Endodermal cell (in vitro differentiated cells): ENCODE results near the gene TIAM1. TPM values are rescaled to one million over a fixed set of nuclear protein-coding genes. Genes with fewer than 3 reads are reported as not detected.

Experiments used
- DNase-seq: peaks from one replicate; pipeline ENCODE4 v3.0.0-alpha.2; 2017
- H3K27ac ChIP-seq: 2 replicates; pipeline ENCODE4 v1.5.1; 2013; ENCODE audit warnings: mild to moderate bottlenecking, low read depth, low read length, moderate library complexity
- H3K27me3 ChIP-seq: 2 replicates; pipeline ENCODE4 v1.6.1; 2013; ENCODE audit warnings: mild to moderate bottlenecking, low read length, moderate library complexity; ENCODE audit not compliant: insufficient read depth, control insufficient read depth, poor library complexity, severe bottlenecking
- H3K36me3 ChIP-seq: 2 replicates; pipeline ENCODE4 v1.7.0; 2013; ENCODE audit warnings: mild to moderate bottlenecking, low read length, moderate library complexity; ENCODE audit not compliant: control insufficient read depth, insufficient read depth
- H3K4me1 ChIP-seq: one replicate; pipeline ENCODE4 v1.7.0; 2013; ENCODE audit warnings: low read length; ENCODE audit not compliant: control insufficient read depth, insufficient read depth
- H3K4me3 ChIP-seq: 2 replicates; pipeline ENCODE4 v1.5.1; 2013; ENCODE audit warnings: mild to moderate bottlenecking, low read length, moderate library complexity
- H3K9ac ChIP-seq: 2 replicates; pipeline ENCODE4 v1.6.1; 2013; ENCODE audit warnings: mild to moderate bottlenecking, low read length, moderate library complexity; ENCODE audit not compliant: poor library complexity, severe bottlenecking; ENCODE audit errors: extremely low read depth
- H3K9me3 ChIP-seq: 2 replicates; pipeline ENCODE4 v1.6.1; 2013; ENCODE audit warnings: mild to moderate bottlenecking, low read length, moderate library complexity; ENCODE audit not compliant: control insufficient read depth
- H3K27ac Mint-ChIP-seq: 2 replicates; pipeline ENCODE4 v1.8.0; 2020; ENCODE audit warnings: mixed read lengths
- H3K27me3 Mint-ChIP-seq: 2 replicates; pipeline ENCODE4 v1.8.0; 2021; ENCODE audit warnings: mild to moderate bottlenecking, mixed read lengths; ENCODE audit not compliant: insufficient read depth
- H3K36me3 Mint-ChIP-seq: 2 replicates; pipeline ENCODE4 v1.8.0; 2020; ENCODE audit warnings: low read depth, mixed read lengths
- H3K4me1 Mint-ChIP-seq: 2 replicates; pipeline ENCODE4 v1.8.0; 2020; ENCODE audit warnings: mixed read lengths
- H3K4me3 Mint-ChIP-seq: 2 replicates; pipeline ENCODE4 v1.8.0; 2020; ENCODE audit warnings: mild to moderate bottlenecking, moderate library complexity, mixed read lengths
- H3K9me3 Mint-ChIP-seq: 2 replicates; pipeline ENCODE4 v1.8.0; 2020; ENCODE audit warnings: mild to moderate bottlenecking, mixed read lengths
- WGBS, 2 experiments: methylation state at CpG; one replicate each; pipeline versions ENCODE4 v1.1.5 to v1.1.7; 2013; ENCODE audit warnings: missing lambda C conversion rate in 2 of 2, mixed read lengths in 1 of 2; ENCODE audit not compliant: insufficient coverage in 1 of 2, insufficient read length in 1 of 2; 5-methylcytosine and 5-hydroxymethylcytosine counted together
- total RNA-seq, 2 donors: library from RNA; stranded (reverse); fragmentation: NEBNext Ultra II Directional in 1 of 2; extraction: Animal tissue kit (Norgen Biotek cat#: 25700) in 1 of 2; gene quantifications; 2 replicates in 1 of 2; 3 replicates in 1 of 2; pipeline ENCODE4 v1.2.1, GENCODE V29; 2021
- TF ChIP-seq, protein P1 (sequence below): fragments of 200-600 bp; sonication (generic); conservative IDR thresholded peaks from 2 replicates; pipeline ENCODE4 v1.5.0; 2021; ENCODE audit warnings: antibody characterized with exemption, mild to moderate bottlenecking

The TIAM1 gene
- total RNA-seq, 2 donors from 2014 or later: 29.4 to 33.3 TPM

- Mint-ChIP-seq H3K36me3 (peaks cover 8% of the 10 kb centered on the region), H3K9me3 (peaks cover 26% of the 10 kb centered on the region), H3K4me1 (peaks cover 24% of the 10 kb centered on the region), H3K27ac (no peak overlapping the region), H3K4me3 (no peak overlapping the region), H3K27me3 (no peaks in the 10 kb centered on the region)
- WGBS, 2 experiments: 85 to 89% methylated on average over 3 to 4 of the region's 4 CpGs
- Histone ChIP-seq H3K27me3 (no peaks in the 10 kb centered on the region), H3K9me3 (peaks cover 6% of the 10 kb centered on the region), H3K9ac (no peak overlapping the region), H3K4me3 (no peak overlapping the region), H3K36me3 (no peaks in the 10 kb centered on the region), H3K27ac (no peak overlapping the region), H3K4me1 (peaks cover 7% of the 10 kb centered on the region)
- TF ChIP-seq, protein P1, sequence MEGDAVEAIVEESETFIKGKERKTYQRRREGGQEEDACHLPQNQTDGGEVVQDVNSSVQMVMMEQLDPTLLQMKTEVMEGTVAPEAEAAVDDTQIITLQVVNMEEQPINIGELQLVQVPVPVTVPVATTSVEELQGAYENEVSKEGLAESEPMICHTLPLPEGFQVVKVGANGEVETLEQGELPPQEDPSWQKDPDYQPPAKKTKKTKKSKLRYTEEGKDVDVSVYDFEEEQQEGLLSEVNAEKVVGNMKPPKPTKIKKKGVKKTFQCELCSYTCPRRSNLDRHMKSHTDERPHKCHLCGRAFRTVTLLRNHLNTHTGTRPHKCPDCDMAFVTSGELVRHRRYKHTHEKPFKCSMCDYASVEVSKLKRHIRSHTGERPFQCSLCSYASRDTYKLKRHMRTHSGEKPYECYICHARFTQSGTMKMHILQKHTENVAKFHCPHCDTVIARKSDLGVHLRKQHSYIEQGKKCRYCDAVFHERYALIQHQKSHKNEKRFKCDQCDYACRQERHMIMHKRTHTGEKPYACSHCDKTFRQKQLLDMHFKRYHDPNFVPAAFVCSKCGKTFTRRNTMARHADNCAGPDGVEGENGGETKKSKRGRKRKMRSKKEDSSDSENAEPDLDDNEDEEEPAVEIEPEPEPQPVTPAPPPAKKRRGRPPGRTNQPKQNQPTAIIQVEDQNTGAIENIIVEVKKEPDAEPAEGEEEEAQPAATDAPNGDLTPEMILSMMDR: no peak
- DNase-seq: no peak
Observed at GRCh38 chr21:31110430-31110829, 233.6 kb downstream of the TIAM1 start.

GRCh38 chr21:31107871-31108270 is 236.2 kb downstream of the TIAM1 start:
- DNase-seq: no peak
- Histone ChIP-seq H3K27ac (no peak overlapping the region), H3K36me3 (no peaks in the 10 kb centered on the region), H3K9me3 (peaks cover 6% of the 10 kb centered on the region), H3K4me1 (peaks cover 4% of the 10 kb centered on the region), H3K27me3 (no peaks in the 10 kb centered on the region), H3K9ac (no peak overlapping the region), H3K4me3 (no peak overlapping the region)
- Mint-ChIP-seq H3K27ac (no peak overlapping the region), H3K4me1 (peaks cover 21% of the 10 kb centered on the region), H3K27me3 (no peaks in the 10 kb centered on the region), H3K9me3 (peaks cover 32% of the 10 kb centered on the region), H3K36me3 (peaks cover 10% of the 10 kb centered on the region), H3K4me3 (no peak overlapping the region)
- WGBS, 2 experiments: no CpG with 5 or more reads among the region's 1 CpG
- TF ChIP-seq, protein P1: no peak

GRCh38 chr21:31107176-31107785 is 236.8 kb downstream of the TIAM1 start:
- WGBS, 2 experiments: 89 to 91% methylated on average over 4 of the region's 4 CpGs

More at GRCh38 chr21:31107176-31107785, 236.8 kb downstream of the TIAM1 start:
- Histone ChIP-seq H3K36me3 (no peaks in the 10 kb centered on the region), H3K4me3 (no peak overlapping the region), H3K27ac (no peak overlapping the region), H3K9me3 (peaks cover 6% of the 10 kb centered on the region), H3K27me3 (no peaks in the 10 kb centered on the region), H3K4me1 (peaks cover 4% of the 10 kb centered on the region), H3K9ac (no peak overlapping the region)
- H3K4me3 Mint-ChIP-seq: no peak overlapping the region
- H3K27ac Mint-ChIP-seq: no peak overlapping the region
- DNase-seq: no peak
- peaks cover 32% of the 10 kb centered on the region for H3K9me3 Mint-ChIP-seq
- no peaks in the 10 kb centered on the region for H3K27me3 Mint-ChIP-seq
- H3K4me1 Mint-ChIP-seq: peaks cover 16% of the 10 kb centered on the region
- H3K36me3 Mint-ChIP-seq: peaks cover 10% of the 10 kb centered on the region
- TF ChIP-seq, protein P1: no peak
